ENCODE measurements around the gene DDX3X.

- TF ChIP-seq TAF1 (IDR thresholded peaks at IDR 0.05; ENCODE audit: low read depth, low read length) (no peak), POLR2AphosphoS5 (IDR thresholded peaks at IDR 0.05; ENCODE audit: low read depth, low read length) (no peak), POLR2A (IDR thresholded peaks at IDR 0.05; ENCODE audit: low read depth, low read length) (no peak), POU2F2 (IDR thresholded peaks at IDR 0.05; ENCODE audit: low read depth, low read length) (no peak), SPI1 (IDR thresholded peaks at IDR 0.05; ENCODE audit: low read depth, low read length) (no peak), PAX5 (IDR thresholded peaks at IDR 0.05; ENCODE audit: insufficient read depth, low read length, severe bottlenecking) (no peak)
These were observed 78.5 kb downstream of the DDX3X start for GRCh38 chrX:41412261-41413081.

All from GM12891 (cell line).